ENCODE data around the gene NCAM1. TPM values are rescaled to one million over a fixed set of nuclear protein-coding genes. Genes with fewer than 3 reads are reported as not detected.

Gene NCAM1
- total RNA-seq, 3 donors from 2014 or later, result 3.6 to 17.9 (median 6.1) TPM

GRCh38 chr11:112966561-112966960 lies 5.3 kb downstream of the NCAM1 start:
- Histone ChIP-seq H3K4me1 (peaks cover 0 to 9% of the 10 kb centered on the region in 2 donors), H3K9me3 (no peaks in the 10 kb centered on the region), H3K27me3 (peaks cover 5 to 17% of the 10 kb centered on the region in 2 donors), H3K36me3 (no peaks in the 10 kb centered on the region), H3K4me3 (no peak overlapping the region), H3K27ac (no peak overlapping the region)
- TF ChIP-seq POLR2A (IDR thresholded peaks at IDR 0.05), result no peak
- TF ChIP-seq CTCF (IDR thresholded peaks at IDR 0.05), result no peak
- no peak for TF ChIP-seq POLR2AphosphoS5 (IDR thresholded peaks at IDR 0.05)
- intact Hi-C loops (cut with DNase I; ENCODE audit: low total_unique reads), result no loop called here
- DNase-seq (ENCODE audit: low spot score in 2 of 2), result no peak

GRCh38 chr11:112967082-112967481 lies 5.9 kb downstream of the NCAM1 start:
- Histone ChIP-seq H3K9me3 (no peaks in the 10 kb centered on the region), H3K27ac (no peak overlapping the region), H3K36me3 (no peaks in the 10 kb centered on the region), H3K4me3 (no peak overlapping the region), H3K27me3 (peaks cover 5 to 17% of the 10 kb centered on the region in 2 donors), H3K4me1 (peaks cover 0 to 9% of the 10 kb centered on the region in 2 donors)
- no peak for TF ChIP-seq POLR2AphosphoS5 (IDR thresholded peaks at IDR 0.05)
- TF ChIP-seq CTCF (IDR thresholded peaks at IDR 0.05), result no peak
- TF ChIP-seq POLR2A (IDR thresholded peaks at IDR 0.05), result no peak
- DNase-seq (ENCODE audit: low spot score in 2 of 2), result no peak
- intact Hi-C loops (cut with DNase I; ENCODE audit: low total_unique reads), result no loop called here

- TF ChIP-seq POLR2AphosphoS5 (IDR thresholded peaks at IDR 0.05) (no peak), POLR2A (IDR thresholded peaks at IDR 0.05) (no peak), CTCF (IDR thresholded peaks at IDR 0.05) (no peak)
- no peaks in the 10 kb centered on the region for H3K27me3 ChIP-seq
- intact Hi-C loops (cut with DNase I; ENCODE audit: low total_unique reads), result no loop called here
These were observed 7.9 kb downstream of the NCAM1 start for GRCh38 chr11:112968941-112969713.

GRCh38 chr11:112971195-112971594 lies 10.0 kb downstream of the NCAM1 start:
- intact Hi-C loops (cut with DNase I; ENCODE audit: low total_unique reads), result no loop called here
- no peak overlapping the region for H3K4me3 ChIP-seq
- no peaks in the 10 kb centered on the region for H3K4me1 ChIP-seq
- no peak for DNase-seq (ENCODE audit: low spot score in 2 of 2)
- H3K27me3 ChIP-seq, result no peaks in the 10 kb centered on the region
- H3K36me3 ChIP-seq, result no peaks in the 10 kb centered on the region
- TF ChIP-seq POLR2AphosphoS5 (IDR thresholded peaks at IDR 0.05) (no peak), CTCF (IDR thresholded peaks at IDR 0.05) (no peak)
- no peaks in the 10 kb centered on the region for H3K9me3 ChIP-seq
- H3K27ac ChIP-seq, result no peak overlapping the region

More at GRCh38 chr11:112968941-112969713, 7.9 kb downstream of the NCAM1 start:
- DNase-seq (ENCODE audit: low spot score in 2 of 2), result no peak
- no peaks in the 10 kb centered on the region for H3K36me3 ChIP-seq
- H3K4me3 ChIP-seq, result no peak overlapping the region
- H3K9me3 ChIP-seq, result no peaks in the 10 kb centered on the region
- H3K27ac ChIP-seq, result no peak overlapping the region
- no peaks in the 10 kb centered on the region for H3K4me1 ChIP-seq

- no peaks in the 10 kb centered on the region for H3K4me1 ChIP-seq
- no peak overlapping the region for H3K4me3 ChIP-seq
- intact Hi-C loops (cut with DNase I; ENCODE audit: low total_unique reads), result no loop called here
- TF ChIP-seq POLR2A (IDR thresholded peaks at IDR 0.05) (no peak), POLR2AphosphoS5 (IDR thresholded peaks at IDR 0.05) (no peak), CTCF (IDR thresholded peaks at IDR 0.05) (no peak)
- no peaks in the 10 kb centered on the region for H3K9me3 ChIP-seq
- no peak for DNase-seq (ENCODE audit: low spot score in 2 of 2)
- H3K36me3 ChIP-seq, result no peaks in the 10 kb centered on the region
- H3K27me3 ChIP-seq, result no peaks in the 10 kb centered on the region
- no peak overlapping the region for H3K27ac ChIP-seq
These were observed 10.6 kb downstream of the NCAM1 start for GRCh38 chr11:112971827-112972226.
